GM12878 (cell line): ENCODE results near the gene ABCG1. TPM values are rescaled to one million over a fixed set of nuclear protein-coding genes. Genes with fewer than 3 reads are reported as not detected.

Experiments used
- ATAC-seq: fragments of 200-7000 bp; cut with Tn5 transposase; 3 replicates; pipeline ENCODE4 v1.9.1; 2020; ENCODE audit warnings: mild to moderate bottlenecking, moderate library complexity
- BruUV-seq: library from RNA; stranded (reverse); fragments of 400-500 nt; replicated peaks from 2 replicates; lab custom pipeline; 2021; lab: Mats Ljungman, UMichigan
- CTCF ChIA-PET: fragments of 300-600 bp; sonication (Branson Sonifier 250); formaldehyde crosslinking; extraction: SDS; loops from one replicate; lab custom pipeline; 2021; ENCODE audit warnings: inconsistent platforms; lab: Yijun Ruan, JAX
- POLR2A ChIA-PET: fragments of 350-600 bp; formaldehyde crosslinking; extraction: SDS; loops from one replicate; lab custom pipeline; 2021; ENCODE audit warnings: inconsistent platforms; lab: Charles Lee
- RAD21 ChIA-PET: fragments of 300-600 bp; sonication (Branson Sonifier 250); formaldehyde crosslinking; loops from one replicate; lab custom pipeline; 2023; ENCODE audit warnings: antibody characterized with exemption; ENCODE audit not compliant: unreplicated experiment; lab: Charles Lee
- SMC1A ChIA-PET: fragments of 300-600 bp; sonication (Branson Sonifier 250); formaldehyde crosslinking; loops from one replicate; lab custom pipeline; 2023; ENCODE audit not compliant: unreplicated experiment, uncharacterized antibody; lab: Charles Lee
- DNase-seq: peaks from one replicate; pipeline ENCODE4 v3.0.0-alpha.2; 2011; ENCODE audit warnings: low read depth, low spot score
- FAIRE-seq: peaks from 3 replicates; lab custom pipeline; 2011; peaks lifted over from hg19 to GRCh38; lab: Jason Lieb, UNC
- H2AFZ ChIP-seq: 2 replicates; pipeline ENCODE4 v1.6.0; 2011; ENCODE audit warnings: low read depth, low read length, control low read depth; ENCODE audit not compliant: control insufficient read depth
- H3K27ac ChIP-seq: 2 replicates; pipeline ENCODE4 v1.5.1; 2011; ENCODE audit warnings: control low read depth; ENCODE audit not compliant: control insufficient read depth, insufficient read depth
- H3K27me3 ChIP-seq, 2 experiments: replicated peaks in 1 of 2; 2 replicates each; pipeline versions ENCODE4 v1.6.0 to v1.6.1; 2011; ENCODE audit warnings: low read length in 1 of 2; ENCODE audit not compliant: control insufficient read depth in 2 of 2, insufficient read depth in 2 of 2
- H3K36me3 ChIP-seq, 2 experiments: 2 replicates each; pipeline ENCODE4 v1.5.1; 2011; ENCODE audit warnings: low read length in 1 of 2; ENCODE audit not compliant: control insufficient read depth in 2 of 2, insufficient read depth in 2 of 2
- H3K4me1 ChIP-seq: 2 replicates; pipeline ENCODE4 v1.6.1; 2011; ENCODE audit warnings: mild to moderate bottlenecking, low read length, moderate library complexity, mixed read lengths; ENCODE audit not compliant: control insufficient read depth, insufficient read depth
- H3K4me2 ChIP-seq: 2 replicates; pipeline ENCODE4 v1.6.0; 2011; ENCODE audit warnings: control low read depth; ENCODE audit not compliant: control insufficient read depth, insufficient read depth
- H3K4me3 ChIP-seq: fragments of 200-600 bp; sonication (generic); 2 replicates; pipeline ENCODE4 v1.5.1; 2016
- H3K79me2 ChIP-seq: 2 replicates; pipeline ENCODE4 v1.6.0; 2011; ENCODE audit warnings: low read length; ENCODE audit not compliant: control insufficient read depth, insufficient read depth
- H3K9ac ChIP-seq: 2 replicates; pipeline ENCODE4 v1.8.0; 2011; ENCODE audit warnings: low read length, control low read depth, mixed read lengths; ENCODE audit not compliant: control insufficient read depth, insufficient read depth
- H3K9me3 ChIP-seq: replicated peaks from 3 replicates; pipeline ENCODE4 v1.5.1; 2011; ENCODE audit warnings: mild to moderate bottlenecking, low read length; ENCODE audit not compliant: control insufficient read depth, insufficient read depth
- H4K20me1 ChIP-seq: 2 replicates; pipeline ENCODE4 v1.6.0; 2011; ENCODE audit not compliant: control insufficient read depth, insufficient read depth
- ATF7 ChIP-seq: fragments of 450-650 bp; IDR thresholded peaks from 2 replicates; pipeline ENCODE4 v1.6.1; 2016; ENCODE audit warnings: low read depth, mild to moderate bottlenecking
- CBFB ChIP-seq: IDR thresholded peaks from 2 replicates; pipeline ENCODE4 v1.6.1; 2016; ENCODE audit warnings: antibody characterized with exemption, low read depth
- CREB1 ChIP-seq: IDR thresholded peaks from 2 replicates; pipeline ENCODE4 v1.6.1; 2012; ENCODE audit warnings: low read depth, mild to moderate bottlenecking, inconsistent platforms
- FOXK2 ChIP-seq: fragments of 450-650 bp; IDR thresholded peaks from 2 replicates; pipeline ENCODE4 v1.6.1; 2017; ENCODE audit warnings: mild to moderate bottlenecking, moderate library complexity
- GATAD2B ChIP-seq: fragments of 450-650 bp; conservative IDR thresholded peaks from 2 replicates; pipeline ENCODE4 v1.6.1; 2017; ENCODE audit warnings: low read depth, mild to moderate bottlenecking, moderate library complexity
- HDAC6 ChIP-seq: fragments of 200-600 bp; sonication (generic); IDR thresholded peaks from one replicate; pipeline ENCODE4 v1.8.0; 2017; ENCODE audit warnings: antibody characterized with exemption; ENCODE audit not compliant: unreplicated experiment
- MEF2B ChIP-seq: fragments of 450-650 bp; IDR thresholded peaks from 2 replicates; pipeline ENCODE4 v1.6.1; 2018; ENCODE audit warnings: mild to moderate bottlenecking, moderate library complexity; ENCODE audit not compliant: partially characterized antibody, poor library complexity, severe bottlenecking
- MTA3 ChIP-seq: IDR thresholded peaks from 2 replicates; pipeline ENCODE4 v1.6.1; 2012; ENCODE audit warnings: low read length, inconsistent platforms, borderline replicate concordance
- NRF1 ChIP-seq: conservative IDR thresholded peaks from 2 replicates; pipeline ENCODE4 v1.6.1; 2011; ENCODE audit warnings: mild to moderate bottlenecking, low read depth, low read length, improper control_type of control experiment
- RAD21 ChIP-seq: IDR thresholded peaks from 2 replicates; pipeline ENCODE4 v1.6.1; 2011; ENCODE audit warnings: mild to moderate bottlenecking, low read depth, low read length, moderate library complexity; ENCODE audit not compliant: insufficient read depth
- SP1 ChIP-seq: IDR thresholded peaks from one replicate; pipeline ENCODE4 v1.6.1; 2011; ENCODE audit warnings: low read depth, low read length
- ZNF207 ChIP-seq: fragments of 450-650 bp; IDR thresholded peaks from 2 replicates; pipeline ENCODE4 v1.6.1; 2014; ENCODE audit warnings: antibody characterized with exemption, mild to moderate bottlenecking, borderline replicate concordance
- WGBS: methylation state at CpG from one replicate; pipeline ENCODE4 v1.1.6; 2016; ENCODE audit warnings: low lambda C conversion rate; ENCODE audit not compliant: insufficient replicate concordance, insufficient coverage; ENCODE audit errors: missing lambda C conversion rate; 5-methylcytosine and 5-hydroxymethylcytosine counted together
- in situ Hi-C: fragments of 300-500 bp; cut with MboI; formaldehyde crosslinking; loops from 9 replicates; pipeline ENCODE4 v1.14.3; 2018; ENCODE audit warnings: mixed read lengths
- intact Hi-C: fragments of 100-400 bp; cut with micrococcal nuclease; formaldehyde crosslinking; loops from one replicate; pipeline ENCODE4 v1.14.2; 2022; ENCODE audit not compliant: unreplicated experiment
- polyA plus RNA-seq, 11 experiments: library from polyadenylated mRNA; depleted of rRNA in 4 of 11; unstranded in 6 of 11; stranded (reverse) in 5 of 11; fragments of >200 nt; fragmentation: Nextera tagmentation in 4 of 11; fragmentation: Illumina TruSeq in 1 of 11; extraction: Ambion mirVana in 4 of 11; extraction: Trizol in 1 of 11; gene quantifications; 1 replicate in 1 of 11; 2 replicates in 10 of 11; pipeline versions ENCODE4 v1.2.1 to v1.2.3, GENCODE V29; 2011 to 2016; ENCODE audit warnings: inconsistent platforms in 2 of 11, missing spikeins in 2 of 11, low read depth in 1 of 11
- total RNA-seq, 4 experiments: library from RNA; depleted of rRNA in 3 of 4; stranded (reverse); fragments of >200 nt in 3 of 4; fragmentation: Illumina TruSeq in 1 of 4; extraction: Trizol in 1 of 4; gene quantifications; 2 replicates each; pipeline versions ENCODE4 v1.2.1 to v1.2.3, GENCODE V29; 2013 to 2021
- TF ChIP-seq, protein P1 (sequence below): fragments of 450-650 bp; IDR thresholded peaks from 2 replicates; pipeline ENCODE4 v1.6.1; 2017; ENCODE audit warnings: mild to moderate bottlenecking, moderate library complexity
- TF ChIP-seq, protein P2 (sequence below): fragments of 450-650 bp; IDR thresholded peaks from 2 replicates; pipeline ENCODE4 v1.6.1; 2017; ENCODE audit warnings: mild to moderate bottlenecking, low read depth, inconsistent platforms; ENCODE audit not compliant: poor library complexity, severe bottlenecking
- TF ChIP-seq, protein P3 (sequence below): IDR thresholded peaks from 2 replicates; pipeline ENCODE4 v1.6.1; 2012; ENCODE audit warnings: low read depth, low read length, improper control_type of control experiment

Gene ABCG1
- total and polyA plus RNA-seq, 10 of the 15 experiments (the other 5 are each of a cell fraction or from before 2014, with no cell fraction given) = 0.59 to 19.3 (median 5.7) TPM

DNA sequence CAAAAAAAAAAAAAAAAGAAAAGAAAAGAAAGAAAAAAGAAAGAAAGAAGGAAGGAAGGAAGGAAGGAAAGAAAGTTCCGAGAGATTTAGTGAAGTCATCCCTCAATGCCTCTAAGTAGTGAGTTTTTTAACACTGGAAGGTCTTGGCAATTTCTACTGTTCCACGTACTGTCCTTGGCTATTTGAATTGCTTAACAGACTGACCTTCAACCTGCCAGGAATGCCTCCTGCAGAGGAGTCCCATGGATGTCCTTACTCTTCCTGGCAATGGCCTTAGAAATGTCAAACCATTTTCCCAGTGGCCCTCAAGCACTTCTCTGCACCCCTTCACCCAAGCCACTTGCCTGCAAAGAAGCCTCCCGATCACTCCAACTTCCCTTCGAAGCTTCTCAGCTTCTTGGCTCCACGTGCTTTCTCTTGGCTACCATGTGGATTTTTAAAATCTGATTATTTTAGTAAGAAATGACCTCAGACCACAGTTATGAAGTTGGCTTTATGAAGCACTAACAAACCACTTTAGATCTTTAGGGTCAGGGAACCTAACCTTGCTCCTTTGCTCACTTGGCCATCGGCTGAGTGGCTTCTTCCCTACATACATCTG lies 43.7 kb upstream of the ABCG1 start (continued):
- no peak for TF ChIP-seq CBFB
- no peak for TF ChIP-seq ZNF207
- no peak for TF ChIP-seq MTA3
- TF ChIP-seq, protein P1, sequence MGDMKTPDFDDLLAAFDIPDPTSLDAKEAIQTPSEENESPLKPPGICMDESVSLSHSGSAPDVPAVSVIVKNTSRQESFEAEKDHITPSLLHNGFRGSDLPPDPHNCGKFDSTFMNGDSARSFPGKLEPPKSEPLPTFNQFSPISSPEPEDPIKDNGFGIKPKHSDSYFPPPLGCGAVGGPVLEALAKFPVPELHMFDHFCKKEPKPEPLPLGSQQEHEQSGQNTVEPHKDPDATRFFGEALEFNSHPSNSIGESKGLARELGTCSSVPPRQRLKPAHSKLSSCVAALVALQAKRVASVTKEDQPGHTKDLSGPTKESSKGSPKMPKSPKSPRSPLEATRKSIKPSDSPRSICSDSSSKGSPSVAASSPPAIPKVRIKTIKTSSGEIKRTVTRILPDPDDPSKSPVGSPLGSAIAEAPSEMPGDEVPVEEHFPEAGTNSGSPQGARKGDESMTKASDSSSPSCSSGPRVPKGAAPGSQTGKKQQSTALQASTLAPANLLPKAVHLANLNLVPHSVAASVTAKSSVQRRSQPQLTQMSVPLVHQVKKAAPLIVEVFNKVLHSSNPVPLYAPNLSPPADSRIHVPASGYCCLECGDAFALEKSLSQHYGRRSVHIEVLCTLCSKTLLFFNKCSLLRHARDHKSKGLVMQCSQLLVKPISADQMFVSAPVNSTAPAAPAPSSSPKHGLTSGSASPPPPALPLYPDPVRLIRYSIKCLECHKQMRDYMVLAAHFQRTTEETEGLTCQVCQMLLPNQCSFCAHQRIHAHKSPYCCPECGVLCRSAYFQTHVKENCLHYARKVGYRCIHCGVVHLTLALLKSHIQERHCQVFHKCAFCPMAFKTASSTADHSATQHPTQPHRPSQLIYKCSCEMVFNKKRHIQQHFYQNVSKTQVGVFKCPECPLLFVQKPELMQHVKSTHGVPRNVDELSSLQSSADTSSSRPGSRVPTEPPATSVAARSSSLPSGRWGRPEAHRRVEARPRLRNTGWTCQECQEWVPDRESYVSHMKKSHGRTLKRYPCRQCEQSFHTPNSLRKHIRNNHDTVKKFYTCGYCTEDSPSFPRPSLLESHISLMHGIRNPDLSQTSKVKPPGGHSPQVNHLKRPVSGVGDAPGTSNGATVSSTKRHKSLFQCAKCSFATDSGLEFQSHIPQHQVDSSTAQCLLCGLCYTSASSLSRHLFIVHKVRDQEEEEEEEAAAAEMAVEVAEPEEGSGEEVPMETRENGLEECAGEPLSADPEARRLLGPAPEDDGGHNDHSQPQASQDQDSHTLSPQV = no peak
- TF ChIP-seq NRF1 = no peak
- TF ChIP-seq GATAD2B = no peak

DNA sequence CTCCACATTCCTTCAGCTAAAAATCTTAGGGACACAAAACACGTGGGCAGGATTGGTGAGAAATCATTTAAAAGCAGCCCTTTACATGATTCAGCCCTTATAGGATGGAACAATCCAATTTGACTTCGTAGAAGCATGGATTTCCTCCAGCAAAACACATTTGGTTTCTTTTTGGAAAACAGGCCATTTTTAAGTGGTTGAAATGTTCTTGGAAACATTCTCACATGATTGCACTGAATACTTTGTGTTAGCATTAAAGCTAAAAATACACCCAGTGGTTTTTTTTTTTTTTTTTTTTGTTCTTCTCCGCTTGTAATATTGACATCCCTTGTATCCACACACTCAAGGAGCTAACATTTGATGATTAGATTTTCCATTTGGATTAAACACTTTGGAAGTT lies 42.1 kb upstream of the ABCG1 start:
- BruUV-seq = no TSS peak
- ATAC-seq = no peak
- Histone ChIP-seq H3K4me2 (no peak overlapping the region), H3K9ac (no peak overlapping the region), H3K4me1 (no peaks in the 10 kb centered on the region), H4K20me1 (no peaks in the 10 kb centered on the region), H3K36me3 (no peaks in the 10 kb centered on the region), H3K79me2 (no peaks in the 10 kb centered on the region), H3K4me3 (no peak overlapping the region), H3K27ac (no peak overlapping the region), H3K27me3 (no peaks in the 10 kb centered on the region), H2AFZ (no peak overlapping the region), H3K9me3 (no peaks in the 10 kb centered on the region; the same call in 2 of the 3 replicates)
- POLR2A ChIA-PET = no interaction called here
- in situ Hi-C loops = loop anchor here (5.0 kb wide), 1 partner anchor 50 kb away; no protein-coding TSS in a partner anchor
- intact Hi-C loops = no loop called here
- RAD21 ChIA-PET = interaction anchor here (0.7 kb wide), 1 partner anchor 34 kb away, joined by 3 read pairs; no protein-coding TSS in a partner anchor
- FAIRE-seq = no peak
- SMC1A ChIA-PET = interaction anchor here (1.3 to 1.8 kb wide), 4 partner anchors 11 to 82 kb away, joined by 5 to 7 read pairs (median 5); no protein-coding TSS in a partner anchor
- DNase-seq = no peak
- 8% methylated on average over 3 of the region's 3 CpGs for WGBS
- CTCF ChIA-PET = interaction anchor here (0.6 to 1.5 kb wide), 3 partner anchors 10 to 389 kb away, joined by 3 to 4 read pairs (median 4); no protein-coding TSS in a partner anchor
- TF ChIP-seq FOXK2 (no peak), MEF2B (no peak), SP1 (no peak), NRF1 (no peak), RAD21 (no peak), HDAC6 (no peak), ATF7 (no peak), CREB1 (no peak)
- TF ChIP-seq, protein P2, sequence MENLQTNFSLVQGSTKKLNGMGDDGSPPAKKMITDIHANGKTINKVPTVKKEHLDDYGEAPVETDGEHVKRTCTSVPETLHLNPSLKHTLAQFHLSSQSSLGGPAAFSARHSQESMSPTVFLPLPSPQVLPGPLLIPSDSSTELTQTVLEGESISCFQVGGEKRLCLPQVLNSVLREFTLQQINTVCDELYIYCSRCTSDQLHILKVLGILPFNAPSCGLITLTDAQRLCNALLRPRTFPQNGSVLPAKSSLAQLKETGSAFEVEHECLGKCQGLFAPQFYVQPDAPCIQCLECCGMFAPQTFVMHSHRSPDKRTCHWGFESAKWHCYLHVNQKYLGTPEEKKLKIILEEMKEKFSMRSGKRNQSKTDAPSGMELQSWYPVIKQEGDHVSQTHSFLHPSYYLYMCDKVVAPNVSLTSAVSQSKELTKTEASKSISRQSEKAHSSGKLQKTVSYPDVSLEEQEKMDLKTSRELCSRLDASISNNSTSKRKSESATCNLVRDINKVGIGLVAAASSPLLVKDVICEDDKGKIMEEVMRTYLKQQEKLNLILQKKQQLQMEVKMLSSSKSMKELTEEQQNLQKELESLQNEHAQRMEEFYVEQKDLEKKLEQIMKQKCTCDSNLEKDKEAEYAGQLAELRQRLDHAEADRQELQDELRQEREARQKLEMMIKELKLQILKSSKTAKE = no peak
- TF ChIP-seq, protein P3, sequence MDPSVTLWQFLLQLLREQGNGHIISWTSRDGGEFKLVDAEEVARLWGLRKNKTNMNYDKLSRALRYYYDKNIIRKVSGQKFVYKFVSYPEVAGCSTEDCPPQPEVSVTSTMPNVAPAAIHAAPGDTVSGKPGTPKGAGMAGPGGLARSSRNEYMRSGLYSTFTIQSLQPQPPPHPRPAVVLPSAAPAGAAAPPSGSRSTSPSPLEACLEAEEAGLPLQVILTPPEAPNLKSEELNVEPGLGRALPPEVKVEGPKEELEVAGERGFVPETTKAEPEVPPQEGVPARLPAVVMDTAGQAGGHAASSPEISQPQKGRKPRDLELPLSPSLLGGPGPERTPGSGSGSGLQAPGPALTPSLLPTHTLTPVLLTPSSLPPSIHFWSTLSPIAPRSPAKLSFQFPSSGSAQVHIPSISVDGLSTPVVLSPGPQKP = no peak
